HEK293 (cell line): ENCODE measurements around the gene CENPT.

Source experiments
- CTCF ChIP-seq: fragments of 450-650 bp; formaldehyde crosslinking; IDR thresholded peaks from 2 replicates; pipeline ENCODE4 v1.5.1; 2016; ENCODE audit warnings: missing biosample characterization, missing genetic modification characterization
- MYNN ChIP-seq: fragments of 450-650 bp; formaldehyde crosslinking; IDR thresholded peaks from 2 replicates; pipeline ENCODE4 v1.5.1; 2016; ENCODE audit warnings: missing biosample characterization, missing genetic modification characterization, borderline replicate concordance
- REST ChIP-seq: fragments of 450-650 bp; formaldehyde crosslinking; IDR thresholded peaks from 2 replicates; pipeline ENCODE4 v1.5.1; 2016; ENCODE audit warnings: missing biosample characterization, missing genetic modification characterization
- ZNF48 ChIP-seq: fragments of 450-650 bp; formaldehyde crosslinking; IDR thresholded peaks from 2 replicates; pipeline ENCODE4 v1.5.1; 2016; ENCODE audit warnings: missing biosample characterization, missing genetic modification characterization
- ZNF629 ChIP-seq: fragments of 450-650 bp; formaldehyde crosslinking; IDR thresholded peaks from 2 replicates; pipeline ENCODE4 v1.5.1; 2017; ENCODE audit warnings: missing biosample characterization, missing genetic modification characterization
- ZSCAN30 ChIP-seq: fragments of 450-650 bp; IDR thresholded peaks from 2 replicates; pipeline ENCODE4 v1.5.1; 2018; ENCODE audit warnings: missing biosample characterization, mild to moderate bottlenecking, missing genetic modification characterization, moderate library complexity

DNA sequence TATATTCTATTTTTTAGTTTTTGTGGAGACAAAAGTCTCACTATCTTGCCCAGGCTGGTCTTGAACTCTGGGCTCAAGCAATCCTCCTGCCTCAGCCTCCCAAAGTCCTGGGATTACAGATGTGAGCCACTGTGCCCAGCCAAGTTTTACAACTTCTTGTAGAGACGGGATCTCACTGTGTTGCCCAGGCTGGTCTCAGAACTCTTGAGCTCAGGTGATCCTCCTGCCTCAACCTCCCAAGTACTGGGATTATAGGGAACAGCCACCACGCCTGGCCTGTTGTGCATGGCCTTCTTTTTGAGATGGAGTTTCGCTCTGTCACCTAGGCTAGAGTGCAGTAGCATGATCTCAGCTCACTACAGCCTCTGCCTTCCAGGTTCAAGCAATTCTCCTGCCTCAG is 6.2 kb upstream of the CENPT start:
- TF ChIP-seq REST (tag by site-specific recombination) (no peak), MYNN (tag by site-specific recombination) (no peak), CTCF (no peak), ZSCAN30 (tag by site-specific recombination) (no peak), ZNF629 (tag by site-specific recombination) (no peak), ZNF48 (tag by site-specific recombination) (no peak)
